Stimulated activated CD4-positive, alpha-beta T cell treated with anti-CD3 and anti-CD28 coated beads, TNF-alpha, amount 100 ng/mL, for 48 hours (primary cell): ENCODE measurements around the gene SLC6A11.

ENCODE experiments used
- DNase-seq, 3 donors: peaks; one replicate each; pipeline ENCODE4 v3.0.0-alpha.2; 2020; ENCODE audit warnings: low read depth in 3 of 3

Gene SLC6A11

GRCh38 chr3:10981031-10981430 lies 165.0 kb downstream of the SLC6A11 start:
- no peak for DNase-seq

GRCh38 chr3:10981961-10982360 lies 165.9 kb downstream of the SLC6A11 start:
- DNase-seq: no peak

GRCh38 chr3:10982782-10983181 lies 166.8 kb downstream of the SLC6A11 start:
- DNase-seq: no peak

DNA sequence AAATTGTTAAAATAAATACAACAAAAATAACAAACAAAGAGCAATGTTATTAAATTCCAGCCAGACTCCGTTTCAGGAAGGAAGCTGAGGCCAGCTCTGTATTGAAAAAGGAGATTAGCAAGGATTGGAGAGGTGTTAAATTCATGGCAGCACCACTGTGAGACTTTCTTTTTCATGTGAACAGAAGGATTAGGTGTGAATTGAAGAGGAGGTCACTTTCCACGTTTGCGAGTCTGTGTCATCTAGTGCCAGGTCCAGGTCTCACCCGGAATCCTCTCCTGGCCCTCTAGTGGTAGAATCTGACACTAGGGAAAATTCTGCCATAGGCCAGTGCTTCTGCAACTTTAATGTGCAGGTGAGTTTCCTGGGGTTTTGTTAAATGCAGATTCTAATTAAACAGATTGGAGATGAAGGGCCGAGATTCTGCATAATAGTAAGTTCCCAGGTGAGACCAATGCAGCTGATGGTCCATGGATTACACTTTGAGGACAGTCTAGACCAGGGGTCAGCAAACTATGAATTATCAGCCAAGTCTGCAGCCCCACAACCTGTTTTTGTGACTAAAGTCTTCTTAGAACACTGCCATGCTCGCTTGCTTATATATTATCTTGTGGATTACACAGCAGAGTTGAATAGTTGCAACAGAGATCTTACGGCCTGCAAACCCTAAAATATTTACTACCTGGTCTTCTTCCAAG lies 167.3 kb downstream of the SLC6A11 start:
- peak in 1 of 3 donors; percentile 9 for DNase-seq

DNA sequence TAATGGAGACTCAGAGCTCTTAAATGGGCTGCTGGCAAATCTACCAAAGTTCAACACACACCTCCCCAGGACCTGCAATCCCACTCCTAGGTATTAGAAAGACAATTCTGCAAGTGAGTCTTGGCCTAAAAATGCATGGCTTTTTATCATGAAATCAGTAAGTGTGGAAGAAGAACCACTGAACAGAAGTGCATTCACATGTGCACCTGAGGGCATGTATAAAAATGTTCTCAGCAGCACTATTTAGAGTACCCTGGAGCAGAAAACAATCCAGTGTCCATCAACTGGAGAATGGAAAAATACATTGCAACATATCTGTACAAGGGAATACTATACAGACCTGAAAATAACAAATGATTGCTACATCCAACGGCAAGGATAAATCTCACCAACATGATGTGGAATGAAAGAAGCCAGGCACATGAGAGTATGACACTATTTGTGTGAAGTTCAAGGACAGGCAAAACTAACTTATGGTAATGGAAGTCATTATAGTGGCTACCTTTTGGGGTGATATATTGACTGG lies 168.4 kb downstream of the SLC6A11 start:
- no peak for DNase-seq

DNA sequence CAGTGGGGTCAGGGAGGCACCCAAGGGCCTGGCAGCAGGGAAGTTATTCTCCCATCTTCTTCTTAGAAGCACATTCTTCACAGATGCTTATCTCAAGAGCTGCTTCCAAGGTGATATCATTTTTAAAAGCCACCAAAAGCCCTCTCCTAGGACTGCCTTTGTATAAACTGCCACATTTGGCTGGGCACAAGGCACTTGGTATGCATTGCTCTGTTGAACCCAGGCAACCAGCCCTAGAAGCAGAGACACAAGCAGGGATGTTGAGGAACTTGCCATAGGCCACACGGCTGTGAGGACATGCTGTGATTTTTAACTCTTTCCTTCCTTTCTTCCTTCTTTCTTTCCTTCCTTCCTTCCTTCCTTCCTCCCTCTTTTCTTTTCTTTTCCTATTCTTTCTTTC lies 169.2 kb downstream of the SLC6A11 start:
- no peak for DNase-seq

- no peak for DNase-seq
Measured at GRCh38 chr3:10986592-10986991, 170.6 kb downstream of the SLC6A11 start.

DNA sequence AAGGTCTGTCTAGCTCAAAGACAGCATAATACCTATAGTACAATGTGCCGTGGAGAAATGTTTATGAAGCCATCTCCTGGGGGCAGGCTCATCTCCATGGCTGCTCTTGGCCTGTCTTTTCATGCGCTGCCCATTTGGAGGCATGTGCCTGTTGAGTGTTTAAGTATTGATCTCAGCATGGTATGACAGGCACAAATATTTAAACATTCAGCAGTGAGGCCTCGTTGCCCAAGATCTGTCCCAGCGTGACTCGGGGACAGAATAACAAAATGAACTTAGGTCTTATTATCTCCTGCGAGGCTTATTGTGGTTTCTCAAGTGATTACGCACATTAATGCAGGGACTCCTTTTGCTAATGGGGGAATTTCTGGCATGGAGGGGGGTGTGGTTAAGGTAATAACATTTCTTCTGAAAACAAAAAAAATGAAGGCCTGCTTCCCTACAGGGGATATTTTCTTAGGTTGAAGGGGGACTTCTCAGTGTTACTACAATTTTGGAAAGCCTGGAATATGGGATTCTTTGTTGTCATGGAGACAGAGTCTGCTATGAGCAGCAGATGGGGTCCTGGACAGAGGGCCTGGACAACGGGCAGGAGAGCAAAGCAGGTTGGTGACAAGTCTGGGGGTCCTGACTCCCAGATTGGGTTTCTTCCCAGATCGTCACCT lies 172.1 kb downstream of the SLC6A11 start:
- DNase-seq: no peak

DNA sequence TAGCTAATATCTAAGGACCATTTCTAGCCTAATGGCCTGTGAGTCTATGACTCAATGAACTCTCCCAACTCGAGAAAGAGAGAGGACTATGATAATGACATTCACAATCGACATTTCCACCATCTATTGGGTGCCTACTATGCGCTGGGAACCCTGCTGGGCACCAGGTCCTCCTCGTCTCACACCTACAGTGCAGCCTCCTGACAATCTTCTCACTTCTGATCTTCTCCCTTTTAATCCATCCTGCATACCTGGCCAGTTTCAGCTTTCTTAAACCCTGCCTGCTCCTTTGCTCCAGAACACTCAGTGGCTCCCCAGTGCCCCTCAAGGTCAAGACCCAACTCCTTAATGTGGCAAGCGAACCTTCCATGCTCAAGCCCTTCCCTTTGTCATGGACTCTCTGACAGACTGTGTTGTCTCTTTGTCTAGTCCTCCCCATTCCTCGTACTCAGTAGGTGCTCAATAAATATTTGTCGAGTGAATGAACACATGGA lies 173.0 kb downstream of the SLC6A11 start:
- no peak for DNase-seq
